Esophagus (tissue), 2 donors: ENCODE data around the gene DYRK1B. TPM values are rescaled to one million over a fixed set of nuclear protein-coding genes. Genes with fewer than 3 reads are reported as not detected.
"Not testable (repeated sequence)": the region's sequence is repeated elsewhere in the genome, so short reads cannot be mapped to it uniquely, and the experiment has no call there.

Experiments used
- H3K27ac ChIP-seq, 2 donors: one replicate each; pipeline ENCODE4 v1.5.1; 2013; ENCODE audit warnings: low read depth in 2 of 2, mild to moderate bottlenecking in 2 of 2, inconsistent platforms in 1 of 2, low read length in 1 of 2, moderate library complexity in 1 of 2
- H3K27me3 ChIP-seq, 2 donors: one replicate each; pipeline ENCODE4 v1.6.1; 2013; ENCODE audit warnings: low read length in 2 of 2, control low read depth in 1 of 2, mild to moderate bottlenecking in 1 of 2; ENCODE audit not compliant: insufficient read depth in 2 of 2, control insufficient read depth in 1 of 2
- H3K36me3 ChIP-seq, 2 donors: one replicate each; pipeline ENCODE4 v1.6.1; 2013; ENCODE audit warnings: low read length in 1 of 2; ENCODE audit not compliant: control insufficient read depth in 2 of 2, insufficient read depth in 2 of 2
- H3K4me1 ChIP-seq, 2 donors: one replicate each; pipeline ENCODE4 v1.6.1; 2013; ENCODE audit warnings: low read length in 1 of 2; ENCODE audit not compliant: control insufficient read depth in 2 of 2, insufficient read depth in 2 of 2
- H3K4me3 ChIP-seq, 2 donors: one replicate each; pipeline ENCODE4 v1.5.1; 2013; ENCODE audit warnings: low read length in 2 of 2, mild to moderate bottlenecking in 2 of 2, low read depth in 1 of 2, moderate library complexity in 1 of 2
- H3K9me3 ChIP-seq, 2 donors: one replicate each; pipeline ENCODE4 v1.6.1; 2013; ENCODE audit warnings: mild to moderate bottlenecking in 2 of 2, low read depth in 1 of 2, low read length in 1 of 2, moderate library complexity in 1 of 2; ENCODE audit not compliant: control insufficient read depth in 2 of 2, insufficient read depth in 1 of 2
- WGBS, 2 donors: extraction: QIAGEN DNeasy Blood & Tissue Kit; methylation state at CpG; one replicate each; pipeline ENCODE4 v1.1.7; 2013; 5-methylcytosine and 5-hydroxymethylcytosine counted together
- polyA plus RNA-seq, 2 donors: library from polyadenylated mRNA; stranded (reverse); fragments of 200-250 nt; gene quantifications; one replicate each; pipeline ENCODE4 v1.2.3, GENCODE V29; 2013
- donor health status: healthy with polysubstance abuse.
- donor health status: Bipolar disorder and iron deficiency.

DYRK1B gene
- polyA plus RNA-seq, 2 donors = 6.8 to 13.0 TPM

GRCh38 chr19:39875401-39875864, 41.5 kb upstream of the DYRK1B start:
- not testable (repeated sequence) for H3K4me3 ChIP-seq, H3K36me3 ChIP-seq, H3K27ac ChIP-seq, H3K27me3 ChIP-seq, H3K9me3 ChIP-seq, H3K4me1 ChIP-seq
- WGBS, 2 donors = 63 to 64% methylated on average over 32 to 43 of the region's 43 CpGs

GRCh38 chr19:39874404-39874803, 40.4 kb upstream of the DYRK1B start:
- Histone ChIP-seq H3K9me3 (peaks cover 0 to 2% of the 10 kb centered on the region in 2 donors), H3K36me3 (no peaks in the 10 kb centered on the region), H3K27ac (no peak overlapping the region), H3K27me3 (no peaks in the 10 kb centered on the region), H3K4me1 (no peaks in the 10 kb centered on the region), H3K4me3 (no peak overlapping the region)
- 81 to 84% methylated on average over 1 of the region's 1 CpG for WGBS, 2 donors

- WGBS, 2 donors = 93% methylated on average over 20 of the region's 20 CpGs
- Histone ChIP-seq H3K4me3 (no peak overlapping the region), H3K4me1 (no peaks in the 10 kb centered on the region), H3K36me3 (no peaks in the 10 kb centered on the region), H3K9me3 (peaks cover 0 to 2% of the 10 kb centered on the region in 2 donors), H3K27me3 (no peaks in the 10 kb centered on the region), H3K27ac (no peak overlapping the region)
Measured at GRCh38 chr19:39873385-39873784, 39.4 kb upstream of the DYRK1B start.

GRCh38 chr19:39871886-39872866, 38.2 kb upstream of the DYRK1B start:
- Histone ChIP-seq H3K4me1 (no peaks in the 10 kb centered on the region), H3K36me3 (no peaks in the 10 kb centered on the region)
- 90% methylated on average over 46 to 47 of the region's 47 CpGs for WGBS, 2 donors

GRCh38 chr19:39871362-39871761, 37.4 kb upstream of the DYRK1B start:
- no peaks in the 10 kb centered on the region for H3K9me3 ChIP-seq
- no peak overlapping the region for H3K4me3 ChIP-seq
- H3K27me3 ChIP-seq = no peaks in the 10 kb centered on the region
- H3K4me1 ChIP-seq = no peaks in the 10 kb centered on the region
- H3K36me3 ChIP-seq = no peaks in the 10 kb centered on the region
- 93 to 96% methylated on average over 6 of the region's 6 CpGs for WGBS, 2 donors
- H3K27ac ChIP-seq = no peak overlapping the region

More at GRCh38 chr19:39871886-39872866, 38.2 kb upstream of the DYRK1B start:
- no peaks in the 10 kb centered on the region for H3K9me3 ChIP-seq
- H3K27ac ChIP-seq = no peak overlapping the region
- H3K27me3 ChIP-seq = no peaks in the 10 kb centered on the region
- H3K4me3 ChIP-seq = no peak overlapping the region

GRCh38 chr19:39870171-39870971, 36.4 kb upstream of the DYRK1B start:
- Histone ChIP-seq H3K4me1 (no peaks in the 10 kb centered on the region), H3K9me3 (no peaks in the 10 kb centered on the region), H3K27ac (no peak overlapping the region), H3K36me3 (no peaks in the 10 kb centered on the region), H3K4me3 (no peak overlapping the region), H3K27me3 (no peaks in the 10 kb centered on the region)
- 60% methylated on average over 16 of the region's 16 CpGs for WGBS, 2 donors

- Histone ChIP-seq H3K4me3 (no peak overlapping the region), H3K4me1 (no peaks in the 10 kb centered on the region), H3K27ac (no peak overlapping the region), H3K36me3 (no peaks in the 10 kb centered on the region), H3K9me3 (no peaks in the 10 kb centered on the region), H3K27me3 (no peaks in the 10 kb centered on the region)
- WGBS, 2 donors = 94 to 96% methylated on average over 6 of the region's 6 CpGs
Measured at GRCh38 chr19:39867952-39868351, 34.0 kb upstream of the DYRK1B start.

GRCh38 chr19:39867133-39867532, 33.2 kb upstream of the DYRK1B start:
- WGBS, 2 donors = 93% methylated on average over 2 of the region's 2 CpGs
- Histone ChIP-seq H3K36me3 (no peaks in the 10 kb centered on the region), H3K4me1 (no peaks in the 10 kb centered on the region), H3K27me3 (no peaks in the 10 kb centered on the region), H3K9me3 (no peaks in the 10 kb centered on the region), H3K27ac (no peak overlapping the region), H3K4me3 (no peak overlapping the region)

- no peaks in the 10 kb centered on the region for H3K36me3 ChIP-seq
- H3K9me3 ChIP-seq = no peaks in the 10 kb centered on the region
- WGBS, 2 donors = 82 to 90% methylated on average over 5 of the region's 5 CpGs
- no peak overlapping the region for H3K27ac ChIP-seq
- H3K27me3 ChIP-seq = no peaks in the 10 kb centered on the region
- no peaks in the 10 kb centered on the region for H3K4me1 ChIP-seq
- H3K4me3 ChIP-seq = no peak overlapping the region
Measured at GRCh38 chr19:39865953-39866352, 32.0 kb upstream of the DYRK1B start.
